ENCODE results near the gene RUNX2. TPM values are rescaled to one million over a fixed set of nuclear protein-coding genes. Genes with fewer than 3 reads are reported as not detected.

Gene RUNX2
- total and polyA plus RNA-seq, 9 of the 15 experiments (the other 6 are each of a cell fraction or from before 2014, with no cell fraction given), result 0.29 to 1.00 (median 0.43) TPM

- intact Hi-C loops (cut with micrococcal nuclease) (no loop called here), in situ Hi-C loops (cut with MboI) (no loop called here)
- WGBS (ENCODE audit: insufficient coverage, low coverage, missing lambda C conversion rate), result 2% methylated on average over 3 of the region's 3 CpGs
- POLR2A ChIA-PET, result interaction anchor here (1.0 kb wide), 1 partner anchor 10 kb away, joined by 3 read pairs; no protein-coding TSS in a partner anchor
- peak; percentile 82 for FAIRE-seq
- CTCF ChIA-PET (ENCODE audit: low intra/inter-chr PET ratio), result no interaction called here
- BruUV-seq (replicated peaks), result no TSS peak
- peak; percentile 48; the same call in 2 of the 3 replicates for ATAC-seq
- Histone ChIP-seq H3K4me1 (replicated peaks in 1 of 2; ENCODE audit: control insufficient read depth in 2 of 2, insufficient read depth in 2 of 2, low read length in 2 of 2) (peaks cover 0 to 14% of the 10 kb centered on the region in 2 experiments; a peak in 3 of 5 replicates), H3K9me3 (replicated peaks; ENCODE audit: control insufficient read depth, insufficient read depth, low read depth, low read length) (no peaks in the 10 kb centered on the region), H3K36me3 (ENCODE audit: control insufficient read depth, insufficient read depth, low read length) (no peaks in the 10 kb centered on the region), H3K9me1 (ENCODE audit: control insufficient read depth, insufficient read depth, low read length) (no peaks in the 10 kb centered on the region), H3K27me3 (ENCODE audit: control insufficient read depth in 2 of 2, insufficient read depth in 2 of 2, low read length in 2 of 2) (no peaks in the 10 kb centered on the region), H2AFZ (ENCODE audit: low read depth, low read length) (no peak overlapping the region), H3K9ac (ENCODE audit: insufficient read depth in 1 of 2, low read depth in 2 of 2, low read length in 2 of 2) (no peak overlapping the region), H3K27ac (ENCODE audit: extremely low read depth, low read depth, low read length) (no peak overlapping the region), H3K4me3 (no peak overlapping the region), H4K20me1 (replicated peaks; ENCODE audit: control insufficient read depth, insufficient read depth, low read length) (no peaks in the 10 kb centered on the region), H3K4me2 (ENCODE audit: insufficient read depth, low read length) (no peak overlapping the region), H3K79me2 (ENCODE audit: control insufficient read depth, insufficient read depth, low read length) (no peaks in the 10 kb centered on the region)
- peak in 2 of 4 experiments; percentile 34 to 52 for DNase-seq (ENCODE audit: extremely low read depth in 1 of 4, low spot score in 3 of 4)
- TF ChIP-seq, protein P1, sequence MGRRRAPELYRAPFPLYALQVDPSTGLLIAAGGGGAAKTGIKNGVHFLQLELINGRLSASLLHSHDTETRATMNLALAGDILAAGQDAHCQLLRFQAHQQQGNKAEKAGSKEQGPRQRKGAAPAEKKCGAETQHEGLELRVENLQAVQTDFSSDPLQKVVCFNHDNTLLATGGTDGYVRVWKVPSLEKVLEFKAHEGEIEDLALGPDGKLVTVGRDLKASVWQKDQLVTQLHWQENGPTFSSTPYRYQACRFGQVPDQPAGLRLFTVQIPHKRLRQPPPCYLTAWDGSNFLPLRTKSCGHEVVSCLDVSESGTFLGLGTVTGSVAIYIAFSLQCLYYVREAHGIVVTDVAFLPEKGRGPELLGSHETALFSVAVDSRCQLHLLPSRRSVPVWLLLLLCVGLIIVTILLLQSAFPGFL (CRISPR knock-in tag; IDR thresholded peaks at IDR 0.05), result no peak
- TF ChIP-seq L3MBTL2 (IDR thresholded peaks at IDR 0.05) (peak; percentile 16; the same call in 1 of the 2 replicates), POLR3A (IDR thresholded peaks at IDR 0.05; ENCODE audit: borderline replicate concordance, extremely low read depth, insufficient read depth, insufficient read length) (no peak), SNRNP70 (optimal IDR thresholded peaks at IDR 0.05; ENCODE audit: low read depth, low read length) (no peak), RCOR1 (IDR thresholded peaks at IDR 0.05; ENCODE audit: borderline replicate concordance in 1 of 2, low read depth in 2 of 2, low read length in 2 of 2) (peak in 1 of 2 experiments; percentile 28; a peak in 1 of 4 replicates), ARID1B (IDR thresholded peaks at IDR 0.05) (peak; percentile 70), PHB (CRISPR knock-in tag; IDR thresholded peaks at IDR 0.05) (no peak), PHB2 (IDR thresholded peaks at IDR 0.05; ENCODE audit: low read depth) (no peak), ZNF785 (CRISPR knock-in tag; IDR thresholded peaks at IDR 0.05) (no peak), MNT (conservative IDR thresholded peaks at IDR 0.05) (0 out of 4 replicates have a peak, but pooled peaks of 1 of the 2 experiments have one; percentile 16), RFX7 (CRISPR knock-in tag; IDR thresholded peaks at IDR 0.05) (no peak), TAF15 (IDR thresholded peaks at IDR 0.05; ENCODE audit: low read depth, low read length) (no peak), CBFA2T2 (conservative IDR thresholded peaks at IDR 0.05) (peak; percentile 58), DMBX1 (CRISPR knock-in tag; IDR thresholded peaks at IDR 0.05; ENCODE audit: borderline replicate concordance) (no peak), TEAD4 (IDR thresholded peaks at IDR 0.05; ENCODE audit: low read length) (peak; percentile 57), TEAD4 (CRISPR knock-in tag; IDR thresholded peaks at IDR 0.05; ENCODE audit: borderline replicate concordance) (no peak), DPF2 (IDR thresholded peaks at IDR 0.05) (0 out of 2 replicates have a peak, but pooled peaks have one; percentile 23), MTA2 (IDR thresholded peaks at IDR 0.05; ENCODE audit: low read depth) (0 out of 2 replicates have a peak, but pooled peaks have one; percentile 30)
- TF ChIP-seq, protein P2, sequence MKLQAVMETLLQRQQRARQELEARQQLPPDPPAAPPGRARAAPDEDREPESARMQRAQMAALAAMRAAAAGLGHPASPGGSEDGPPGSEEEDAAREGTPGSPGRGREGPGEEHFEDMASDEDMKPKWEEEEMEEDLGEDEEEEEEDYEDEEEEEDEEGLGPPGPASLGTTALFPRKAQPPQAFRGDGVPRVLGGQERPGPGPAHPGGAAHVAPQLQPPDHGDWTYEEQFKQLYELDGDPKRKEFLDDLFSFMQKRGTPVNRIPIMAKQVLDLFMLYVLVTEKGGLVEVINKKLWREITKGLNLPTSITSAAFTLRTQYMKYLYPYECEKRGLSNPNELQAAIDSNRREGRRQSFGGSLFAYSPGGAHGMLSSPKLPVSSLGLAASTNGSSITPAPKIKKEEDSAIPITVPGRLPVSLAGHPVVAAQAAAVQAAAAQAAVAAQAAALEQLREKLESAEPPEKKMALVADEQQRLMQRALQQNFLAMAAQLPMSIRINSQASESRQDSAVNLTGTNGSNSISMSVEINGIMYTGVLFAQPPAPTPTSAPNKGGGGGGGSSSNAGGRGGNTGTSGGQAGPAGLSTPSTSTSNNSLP (IDR thresholded peaks at IDR 0.05; ENCODE audit: borderline replicate concordance, low read depth, low read length), result 0 out of 2 replicates have a peak, but pooled peaks have one; percentile 24
These were observed 213.8 kb downstream of the RUNX2 start for GRCh38 chr6:45541934-45542333.

All from K562 (cell line).